SK-N-SH (cell line): ENCODE data around the gene SLC35B4. TPM values are rescaled to one million over a fixed set of nuclear protein-coding genes. Genes with fewer than 3 reads are reported as not detected.

Experiments used
- CTCF ChIA-PET: fragments of 300-600, 350-600 bp; formaldehyde crosslinking; extraction: SDS; loops from one replicate; lab custom pipeline; 2021; lab: Yijun Ruan, JAX
- POLR2A ChIA-PET: fragments of 350-600 bp; sonication (Branson Sonifier 250); formaldehyde crosslinking; extraction: SDS; loops from one replicate; lab custom pipeline; 2020; ENCODE audit warnings: antibody characterized with exemption, inconsistent platforms; lab: Yijun Ruan, JAX
- DNase-seq: peaks from one replicate; pipeline ENCODE4 v3.0.0; 2012
- H2AFZ ChIP-seq: fragments of 200-600 bp; sonication (generic); 2 replicates; pipeline ENCODE4 v1.8.1; 2016; ENCODE audit warnings: antibody characterized with exemption, mild to moderate bottlenecking, low read depth
- H3F3A ChIP-seq: fragments of 200-600 bp; sonication (generic); replicated peaks from 2 replicates; pipeline ENCODE3; 2016; ENCODE audit warnings: antibody characterized with exemption, mild to moderate bottlenecking; ENCODE audit not compliant: insufficient read depth
- H3K27ac ChIP-seq, 2 experiments: fragments of 200-500 bp in 1 of 2; fragments of 200-600 bp in 1 of 2; sonication (Bioruptor generic) in 1 of 2; sonication (generic), shearing (Covaris generic) in 1 of 2; 2 replicates each; pipeline versions ENCODE4 v1.5.1 to v1.6.1; 2014 to 2016; ENCODE audit warnings: low read depth in 2 of 2, inconsistent platforms in 1 of 2, low read length in 1 of 2, mild to moderate bottlenecking in 1 of 2, mixed read lengths in 1 of 2
- H3K27me3 ChIP-seq: fragments of 200-600 bp; sonication (generic), shearing (Covaris generic); 2 replicates; pipeline ENCODE4 v1.6.1; 2016; ENCODE audit warnings: mixed run types; ENCODE audit not compliant: insufficient read depth
- H3K36me3 ChIP-seq, 2 experiments: fragments of 200-500 bp in 1 of 2; fragments of 200-600 bp in 1 of 2; sonication (Bioruptor generic) in 1 of 2; sonication (generic) in 1 of 2; replicated peaks in 1 of 2; 2 replicates each; pipeline versions ENCODE3 to v1.5.1; 2014 to 2016; ENCODE audit warnings: low read length in 1 of 2, mild to moderate bottlenecking in 1 of 2; ENCODE audit not compliant: insufficient read depth in 2 of 2, control insufficient read depth in 1 of 2
- H3K4me1 ChIP-seq, 2 experiments: fragments of 200-500 bp in 1 of 2; fragments of 200-600 bp in 1 of 2; sonication (Bioruptor generic) in 1 of 2; sonication (generic), shearing (Covaris generic) in 1 of 2; 2 replicates each; pipeline versions ENCODE4 v1.5.1 to v1.6.1; 2014 to 2016; ENCODE audit warnings: low read depth in 1 of 2, low read length in 1 of 2, mixed run types in 1 of 2; ENCODE audit not compliant: insufficient read depth in 2 of 2, control insufficient read depth in 1 of 2
- H3K4me2 ChIP-seq: fragments of 200-600 bp; sonication (generic), shearing (Covaris generic); 2 replicates; pipeline ENCODE4 v1.6.1; 2017; ENCODE audit warnings: mixed run types
- H3K4me3 ChIP-seq, 2 experiments: fragments of 200-500 bp in 1 of 2; fragments of 200-600 bp in 1 of 2; sonication (Bioruptor generic) in 1 of 2; sonication (generic), shearing (Covaris generic) in 1 of 2; 2 replicates each; pipeline versions ENCODE4 v1.5.1 to v1.8.1; 2014 to 2016; ENCODE audit warnings: low read depth in 2 of 2, inconsistent platforms in 1 of 2, low read length in 1 of 2, mild to moderate bottlenecking in 1 of 2, mixed read lengths in 1 of 2, moderate library complexity in 1 of 2
- H3K79me2 ChIP-seq: fragments of 200-600 bp; sonication (generic); 2 replicates; pipeline ENCODE4 v1.8.1; 2017; ENCODE audit warnings: mild to moderate bottlenecking; ENCODE audit not compliant: insufficient read depth
- H3K9ac ChIP-seq: fragments of 200-600 bp; sonication (generic); 2 replicates; pipeline ENCODE4 v1.6.1; 2017; ENCODE audit warnings: mixed run types
- H3K9me2 ChIP-seq: fragments of 200-600 bp; sonication (generic); 2 replicates; pipeline ENCODE4 v1.6.1; 2017; ENCODE audit warnings: mixed run types
- H3K9me3 ChIP-seq: fragments of 200-600 bp; sonication (generic); 2 replicates; pipeline ENCODE4 v1.6.1; 2017; ENCODE audit warnings: mixed run types, mild to moderate bottlenecking, moderate library complexity
- H4K20me1 ChIP-seq: fragments of 200-600 bp; sonication (generic); 2 replicates; pipeline ENCODE4 v1.6.1; 2017; ENCODE audit warnings: mild to moderate bottlenecking, mixed run types; ENCODE audit not compliant: insufficient read depth
- CHD2 ChIP-seq: fragments of 150-350 bp; IDR thresholded peaks from 2 replicates; pipeline ENCODE4 v1.6.1; 2018; ENCODE audit warnings: low read length; ENCODE audit not compliant: partially characterized antibody
- EP300 ChIP-seq, 2 experiments: IDR thresholded peaks; 2 replicates each; pipeline versions ENCODE4 v1.4.0 to v1.6.1; 2012; ENCODE audit warnings: borderline replicate concordance in 1 of 2, low read depth in 1 of 2, low read length in 1 of 2
- EZH2phosphoT487 ChIP-seq: fragments of 200-600 bp; sonication (generic); IDR thresholded peaks from 2 replicates; pipeline ENCODE4 v1.6.1; 2017; ENCODE audit warnings: low read depth, mixed run types, mild to moderate bottlenecking, antibody characterized with exemption, moderate library complexity, borderline replicate concordance
- FOXM1 ChIP-seq: IDR thresholded peaks from 2 replicates; pipeline ENCODE4 v1.4.0; 2012; ENCODE audit warnings: low read depth, mild to moderate bottlenecking
- GABPA ChIP-seq: IDR thresholded peaks from 2 replicates; pipeline ENCODE4 v1.4.0; 2012; ENCODE audit warnings: low read depth, mild to moderate bottlenecking
- GATA2 ChIP-seq: sonication (generic); formaldehyde crosslinking; IDR thresholded peaks from 2 replicates; pipeline ENCODE4 v1.5.0; 2020; ENCODE audit warnings: mild to moderate bottlenecking, missing genetic modification reagents
- JUND ChIP-seq: IDR thresholded peaks from 2 replicates; pipeline ENCODE4 v1.4.0; 2012
- MXI1 ChIP-seq: IDR thresholded peaks from 2 replicates; pipeline ENCODE4 v1.6.1; 2012; ENCODE audit warnings: mild to moderate bottlenecking, low read depth, low read length, improper control_type of control experiment
- NFIC ChIP-seq: IDR thresholded peaks from 2 replicates; pipeline ENCODE4 v1.4.0; 2012; ENCODE audit warnings: borderline replicate concordance
- POLR2AphosphoS5 ChIP-seq: IDR thresholded peaks from 2 replicates; pipeline ENCODE4 v1.6.1; 2012; ENCODE audit warnings: low read depth, low read length
- RAD21 ChIP-seq: IDR thresholded peaks from 2 replicates; pipeline ENCODE4 v1.6.1; 2012; ENCODE audit warnings: mild to moderate bottlenecking, low read length
- RCOR1 ChIP-seq: fragments of 150-350 bp; IDR thresholded peaks from 2 replicates; pipeline ENCODE4 v1.6.1; 2017; ENCODE audit warnings: antibody characterized with exemption, low read length
- TEAD4 ChIP-seq: IDR thresholded peaks from 2 replicates; pipeline ENCODE4 v1.4.0; 2012; ENCODE audit warnings: mild to moderate bottlenecking, borderline replicate concordance; ENCODE audit not compliant: insufficient read depth
- USF1 ChIP-seq: IDR thresholded peaks from 2 replicates; pipeline ENCODE4 v1.4.0; 2012; ENCODE audit warnings: low read depth, borderline replicate concordance
- USF2 ChIP-seq: fragments of 150-350 bp; IDR thresholded peaks from 2 replicates; pipeline ENCODE4 v1.6.1; 2017; ENCODE audit warnings: antibody characterized with exemption, low read length, low read depth, borderline replicate concordance
- YY1 ChIP-seq: IDR thresholded peaks from 2 replicates; pipeline ENCODE4 v1.4.0; 2012; ENCODE audit warnings: low read depth, mild to moderate bottlenecking
- ZBTB33 ChIP-seq: IDR thresholded peaks from 2 replicates; pipeline ENCODE4 v1.4.0; 2012; ENCODE audit warnings: low read depth, borderline replicate concordance
- WGBS: methylation state at CpG from one replicate; pipeline ENCODE4 v1.1.6; 2017; ENCODE audit warnings: low lambda C conversion rate; 5-methylcytosine and 5-hydroxymethylcytosine counted together
- polyA plus RNA-seq, 3 experiments: library from polyadenylated mRNA; depleted of rRNA; stranded (reverse); fragments of >200 nt; gene quantifications; 2 replicates each; pipeline ENCODE4 v1.2.3, GENCODE V29; 2012
- TF ChIP-seq, protein P1 (sequence below): IDR thresholded peaks from 2 replicates; pipeline ENCODE4 v1.6.1; 2012; ENCODE audit warnings: mild to moderate bottlenecking, low read depth, low read length, moderate library complexity
- TF ChIP-seq, protein P2 (sequence below): fragments of 200-600 bp; sonication (generic); IDR thresholded peaks from 2 replicates; pipeline ENCODE4 v1.6.1; 2017; ENCODE audit warnings: antibody characterized with exemption, mild to moderate bottlenecking, moderate library complexity
- TF ChIP-seq, protein P3 (sequence below): IDR thresholded peaks from 2 replicates; pipeline ENCODE4 v1.4.0; 2012; ENCODE audit warnings: low read depth

SLC35B4 gene
- polyA plus RNA-seq, 1 of the 3 experiments (the other 2 are of a cell fraction): 19.3 TPM

- TF ChIP-seq, protein P1, sequence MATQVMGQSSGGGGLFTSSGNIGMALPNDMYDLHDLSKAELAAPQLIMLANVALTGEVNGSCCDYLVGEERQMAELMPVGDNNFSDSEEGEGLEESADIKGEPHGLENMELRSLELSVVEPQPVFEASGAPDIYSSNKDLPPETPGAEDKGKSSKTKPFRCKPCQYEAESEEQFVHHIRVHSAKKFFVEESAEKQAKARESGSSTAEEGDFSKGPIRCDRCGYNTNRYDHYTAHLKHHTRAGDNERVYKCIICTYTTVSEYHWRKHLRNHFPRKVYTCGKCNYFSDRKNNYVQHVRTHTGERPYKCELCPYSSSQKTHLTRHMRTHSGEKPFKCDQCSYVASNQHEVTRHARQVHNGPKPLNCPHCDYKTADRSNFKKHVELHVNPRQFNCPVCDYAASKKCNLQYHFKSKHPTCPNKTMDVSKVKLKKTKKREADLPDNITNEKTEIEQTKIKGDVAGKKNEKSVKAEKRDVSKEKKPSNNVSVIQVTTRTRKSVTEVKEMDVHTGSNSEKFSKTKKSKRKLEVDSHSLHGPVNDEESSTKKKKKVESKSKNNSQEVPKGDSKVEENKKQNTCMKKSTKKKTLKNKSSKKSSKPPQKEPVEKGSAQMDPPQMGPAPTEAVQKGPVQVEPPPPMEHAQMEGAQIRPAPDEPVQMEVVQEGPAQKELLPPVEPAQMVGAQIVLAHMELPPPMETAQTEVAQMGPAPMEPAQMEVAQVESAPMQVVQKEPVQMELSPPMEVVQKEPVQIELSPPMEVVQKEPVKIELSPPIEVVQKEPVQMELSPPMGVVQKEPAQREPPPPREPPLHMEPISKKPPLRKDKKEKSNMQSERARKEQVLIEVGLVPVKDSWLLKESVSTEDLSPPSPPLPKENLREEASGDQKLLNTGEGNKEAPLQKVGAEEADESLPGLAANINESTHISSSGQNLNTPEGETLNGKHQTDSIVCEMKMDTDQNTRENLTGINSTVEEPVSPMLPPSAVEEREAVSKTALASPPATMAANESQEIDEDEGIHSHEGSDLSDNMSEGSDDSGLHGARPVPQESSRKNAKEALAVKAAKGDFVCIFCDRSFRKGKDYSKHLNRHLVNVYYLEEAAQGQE: no peak
- TF ChIP-seq POLR2AphosphoS5: no peak
These were observed 26.9 kb downstream of the SLC35B4 start (continued) for GRCh38 chr7:134289841-134290240.

DNA sequence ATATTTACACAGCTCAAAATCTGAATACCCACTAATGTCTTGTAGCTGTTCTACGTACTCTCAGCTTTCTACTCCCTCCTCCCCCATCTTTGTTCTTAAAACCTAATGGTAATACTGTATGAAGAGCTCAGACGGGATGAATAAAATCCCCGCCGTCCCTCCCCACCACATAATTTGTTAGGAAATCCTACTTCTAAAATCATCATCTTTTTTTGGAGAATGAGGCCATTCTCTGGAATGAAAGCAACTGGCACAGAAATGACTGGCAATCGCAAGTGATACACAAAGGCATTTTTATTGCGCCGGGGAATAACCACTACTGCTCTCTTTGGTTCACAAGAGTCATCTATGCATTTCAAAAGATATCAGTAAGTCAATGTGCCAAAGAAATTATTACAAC is 27.3 kb downstream of the SLC35B4 start:
- POLR2A ChIA-PET: interaction anchor here (0.9 kb wide), 1 partner anchor 9 kb away, joined by 5 read pairs; no protein-coding TSS in a partner anchor

More for the DNA sequence above, 27.3 kb downstream of the SLC35B4 start:
- no peak overlapping the region for H2AFZ ChIP-seq
- H3K79me2 ChIP-seq: no peaks in the 10 kb centered on the region
- H3K4me2 ChIP-seq: no peak overlapping the region
- no peak overlapping the region for H3K9ac ChIP-seq
- CTCF ChIA-PET: interaction anchor here (0.8 to 1.1 kb wide), 3 partner anchors 10 to 28 kb away, joined by 3 to 4 read pairs (median 4); partner anchors contain the start of gene SLC35B4
- no peaks in the 10 kb centered on the region for H3K27me3 ChIP-seq
- 96% methylated on average over 7 of the region's 7 CpGs for WGBS
- H3K27ac ChIP-seq: no peak overlapping the region
- no peaks in the 10 kb centered on the region for H3K9me3 ChIP-seq
- DNase-seq: no peak
- H3K4me1 ChIP-seq: peaks cover 0 to 5% of the 10 kb centered on the region in 2 experiments; a peak in 2 of 4 replicates
- H3F3A ChIP-seq: no peaks in the 10 kb centered on the region
- no peak overlapping the region for H3K4me3 ChIP-seq
- TF ChIP-seq RAD21 (no peak), CHD2 (no peak), EZH2phosphoT487 (no peak), YY1 (no peak), ZBTB33 (no peak), MXI1 (no peak), JUND (no peak), USF2 (no peak), GATA2 (CRISPR knock-in tag) (no peak), TEAD4 (no peak), NFIC (no peak), EP300 (IDR thresholded peaks at IDR 0.05; ENCODE audit: borderline replicate concordance in 1 of 2, low read depth in 1 of 2, low read length in 1 of 2) (no peak), FOXM1 (no peak), RCOR1 (no peak), GABPA (no peak), POLR2AphosphoS5 (no peak), USF1 (no peak)
- TF ChIP-seq, protein P2, sequence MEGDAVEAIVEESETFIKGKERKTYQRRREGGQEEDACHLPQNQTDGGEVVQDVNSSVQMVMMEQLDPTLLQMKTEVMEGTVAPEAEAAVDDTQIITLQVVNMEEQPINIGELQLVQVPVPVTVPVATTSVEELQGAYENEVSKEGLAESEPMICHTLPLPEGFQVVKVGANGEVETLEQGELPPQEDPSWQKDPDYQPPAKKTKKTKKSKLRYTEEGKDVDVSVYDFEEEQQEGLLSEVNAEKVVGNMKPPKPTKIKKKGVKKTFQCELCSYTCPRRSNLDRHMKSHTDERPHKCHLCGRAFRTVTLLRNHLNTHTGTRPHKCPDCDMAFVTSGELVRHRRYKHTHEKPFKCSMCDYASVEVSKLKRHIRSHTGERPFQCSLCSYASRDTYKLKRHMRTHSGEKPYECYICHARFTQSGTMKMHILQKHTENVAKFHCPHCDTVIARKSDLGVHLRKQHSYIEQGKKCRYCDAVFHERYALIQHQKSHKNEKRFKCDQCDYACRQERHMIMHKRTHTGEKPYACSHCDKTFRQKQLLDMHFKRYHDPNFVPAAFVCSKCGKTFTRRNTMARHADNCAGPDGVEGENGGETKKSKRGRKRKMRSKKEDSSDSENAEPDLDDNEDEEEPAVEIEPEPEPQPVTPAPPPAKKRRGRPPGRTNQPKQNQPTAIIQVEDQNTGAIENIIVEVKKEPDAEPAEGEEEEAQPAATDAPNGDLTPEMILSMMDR: no peak
- TF ChIP-seq, protein P3, sequence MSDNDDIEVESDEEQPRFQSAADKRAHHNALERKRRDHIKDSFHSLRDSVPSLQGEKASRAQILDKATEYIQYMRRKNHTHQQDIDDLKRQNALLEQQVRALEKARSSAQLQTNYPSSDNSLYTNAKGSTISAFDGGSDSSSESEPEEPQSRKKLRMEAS: no peak
- no peaks in the 10 kb centered on the region for H4K20me1 ChIP-seq
- H3K9me2 ChIP-seq: no peaks in the 10 kb centered on the region
- peaks cover 9 to 32% of the 10 kb centered on the region in 2 experiments for H3K36me3 ChIP-seq
